C4-2B (cell line): ENCODE data around the gene C1orf21.

Source experiments
- ZFX ChIP-seq: fragments of 450-650 bp; IDR thresholded peaks from 2 replicates; pipeline ENCODE4 v1.6.1; 2017
- TF ChIP-seq, protein P1 (sequence below): fragments of 450-650 bp; conservative IDR thresholded peaks from 2 replicates; pipeline ENCODE4 v1.5.1; 2017; ENCODE audit warnings: mild to moderate bottlenecking

DNA sequence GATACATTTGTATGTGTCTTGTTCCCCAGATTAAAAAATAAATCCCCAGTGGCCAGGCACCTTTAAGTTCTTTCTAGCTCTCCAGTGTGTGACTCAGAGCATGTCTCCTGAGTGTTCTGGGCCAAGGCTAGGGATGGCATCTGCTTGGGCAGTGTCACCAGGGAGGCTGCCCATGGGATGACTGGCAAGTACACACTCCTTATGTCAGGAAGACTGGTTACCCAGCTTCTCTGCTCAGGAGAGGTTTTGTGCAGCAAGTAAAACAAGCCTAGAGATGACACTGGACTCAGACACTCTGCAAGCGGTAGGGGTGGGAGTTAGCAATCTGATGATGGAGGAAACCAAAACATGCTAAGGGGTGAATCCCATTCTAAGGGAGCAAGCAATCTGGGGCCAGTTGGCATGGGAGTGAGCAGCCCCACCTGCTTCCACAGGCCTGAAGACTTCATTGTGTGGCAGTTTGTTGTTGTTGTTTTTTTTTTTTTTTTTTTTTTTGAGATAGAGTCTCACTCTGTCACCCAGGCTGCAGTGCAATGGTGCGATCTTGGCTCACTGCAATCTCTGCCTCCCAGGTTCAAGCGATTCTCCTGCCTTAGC is 230.7 kb downstream of the C1orf21 start:
- TF ChIP-seq, protein P1, sequence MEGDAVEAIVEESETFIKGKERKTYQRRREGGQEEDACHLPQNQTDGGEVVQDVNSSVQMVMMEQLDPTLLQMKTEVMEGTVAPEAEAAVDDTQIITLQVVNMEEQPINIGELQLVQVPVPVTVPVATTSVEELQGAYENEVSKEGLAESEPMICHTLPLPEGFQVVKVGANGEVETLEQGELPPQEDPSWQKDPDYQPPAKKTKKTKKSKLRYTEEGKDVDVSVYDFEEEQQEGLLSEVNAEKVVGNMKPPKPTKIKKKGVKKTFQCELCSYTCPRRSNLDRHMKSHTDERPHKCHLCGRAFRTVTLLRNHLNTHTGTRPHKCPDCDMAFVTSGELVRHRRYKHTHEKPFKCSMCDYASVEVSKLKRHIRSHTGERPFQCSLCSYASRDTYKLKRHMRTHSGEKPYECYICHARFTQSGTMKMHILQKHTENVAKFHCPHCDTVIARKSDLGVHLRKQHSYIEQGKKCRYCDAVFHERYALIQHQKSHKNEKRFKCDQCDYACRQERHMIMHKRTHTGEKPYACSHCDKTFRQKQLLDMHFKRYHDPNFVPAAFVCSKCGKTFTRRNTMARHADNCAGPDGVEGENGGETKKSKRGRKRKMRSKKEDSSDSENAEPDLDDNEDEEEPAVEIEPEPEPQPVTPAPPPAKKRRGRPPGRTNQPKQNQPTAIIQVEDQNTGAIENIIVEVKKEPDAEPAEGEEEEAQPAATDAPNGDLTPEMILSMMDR: no peak
- TF ChIP-seq ZFX: no peak
